ENCODE results near the gene DDX10. TPM values are rescaled to one million over a fixed set of nuclear protein-coding genes. Genes with fewer than 3 reads are reported as not detected.

DDX10 gene
- polyA plus RNA-seq, 1 donor (not counting 4 experiments of a cell fraction or from before 2014, with no cell fraction given): 32.3 TPM

DNA sequence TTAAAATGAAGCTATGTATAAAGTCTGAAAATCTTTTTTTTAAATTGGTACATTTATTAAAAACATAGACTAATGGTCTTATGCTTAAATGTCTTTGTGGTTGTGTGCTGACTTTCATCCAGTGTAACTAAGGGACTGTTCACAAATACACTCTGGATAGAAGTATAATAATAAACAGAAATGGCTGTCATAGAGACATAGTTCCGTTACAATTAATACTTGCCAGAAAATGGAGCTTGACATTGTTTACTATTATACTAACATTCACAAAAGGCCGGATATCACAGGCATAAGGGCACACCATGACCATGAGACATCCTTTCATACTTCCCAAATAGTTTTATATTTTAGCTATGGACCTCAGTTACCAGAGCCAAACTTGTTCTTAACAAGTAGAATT is 161.3 kb downstream of the DDX10 start:
- dilution Hi-C loops (cut with MboI; ENCODE audit: extremely low pct_ligation_motif_present, low sequenced_read_pairs): no loop called here
- no peak for FAIRE-seq

DNA sequence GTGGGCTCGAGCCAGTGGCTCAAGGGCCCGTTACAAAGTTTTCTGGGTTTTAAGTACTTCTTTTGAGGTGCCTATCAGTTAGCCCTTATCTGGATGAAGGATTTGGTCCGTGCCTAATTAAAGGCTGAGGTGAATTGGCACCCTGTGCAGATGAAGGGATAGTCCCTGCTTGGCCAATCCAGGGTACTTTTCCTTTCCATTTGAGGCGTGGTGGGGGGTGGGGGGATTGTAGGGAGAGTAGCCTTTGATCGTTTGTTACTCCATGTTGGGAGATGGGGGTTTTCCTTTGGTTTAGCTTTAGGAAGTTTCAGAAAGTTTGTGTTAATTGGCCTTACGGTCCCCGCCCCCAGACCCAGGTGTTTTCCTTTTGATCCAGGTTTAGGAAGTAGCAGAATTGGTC is 170.8 kb downstream of the DDX10 start:
- Histone ChIP-seq H3K27ac (ENCODE audit: control insufficient read depth, insufficient read depth, low read length) (no peak overlapping the region), H3K4me2 (ENCODE audit: control insufficient read depth, extremely low read depth, insufficient read depth, low read depth, low read length) (no peak overlapping the region), H3K4me1 (ENCODE audit: control insufficient read depth, extremely low read depth, insufficient read depth, low read length) (no peaks in the 10 kb centered on the region), H3K4me3 (ENCODE audit: control insufficient read depth in 2 of 3, extremely low read depth in 1 of 3, insufficient read depth in 2 of 3, low read depth in 1 of 3, low read length in 3 of 3) (no peak overlapping the region), H3K9me3 (ENCODE audit: control insufficient read depth, low read depth, low read length) (no peaks in the 10 kb centered on the region), H3K79me2 (ENCODE audit: control insufficient read depth, insufficient read depth, low read length) (no peaks in the 10 kb centered on the region), H4K20me1 (ENCODE audit: control insufficient read depth, extremely low read depth, insufficient read depth, low read length) (no peaks in the 10 kb centered on the region), H3K9ac (ENCODE audit: control insufficient read depth, extremely low read depth, insufficient read depth, low read length) (no peak overlapping the region), H3K36me3 (ENCODE audit: control insufficient read depth in 2 of 2, extremely low read depth in 1 of 2, insufficient read depth in 2 of 2, low read length in 2 of 2) (no peaks in the 10 kb centered on the region), H3K9me1 (ENCODE audit: control insufficient read depth, extremely low read depth, insufficient read depth, low read length) (no peaks in the 10 kb centered on the region), H3K27me3 (ENCODE audit: control insufficient read depth, extremely low read depth, insufficient read depth, low read length) (no peaks in the 10 kb centered on the region), H2AFZ (ENCODE audit: control insufficient read depth, low read length) (no peak overlapping the region)
- no peak for TF ChIP-seq EZH2 (IDR thresholded peaks at IDR 0.05; ENCODE audit: low read length)
- TF ChIP-seq, protein P1, sequence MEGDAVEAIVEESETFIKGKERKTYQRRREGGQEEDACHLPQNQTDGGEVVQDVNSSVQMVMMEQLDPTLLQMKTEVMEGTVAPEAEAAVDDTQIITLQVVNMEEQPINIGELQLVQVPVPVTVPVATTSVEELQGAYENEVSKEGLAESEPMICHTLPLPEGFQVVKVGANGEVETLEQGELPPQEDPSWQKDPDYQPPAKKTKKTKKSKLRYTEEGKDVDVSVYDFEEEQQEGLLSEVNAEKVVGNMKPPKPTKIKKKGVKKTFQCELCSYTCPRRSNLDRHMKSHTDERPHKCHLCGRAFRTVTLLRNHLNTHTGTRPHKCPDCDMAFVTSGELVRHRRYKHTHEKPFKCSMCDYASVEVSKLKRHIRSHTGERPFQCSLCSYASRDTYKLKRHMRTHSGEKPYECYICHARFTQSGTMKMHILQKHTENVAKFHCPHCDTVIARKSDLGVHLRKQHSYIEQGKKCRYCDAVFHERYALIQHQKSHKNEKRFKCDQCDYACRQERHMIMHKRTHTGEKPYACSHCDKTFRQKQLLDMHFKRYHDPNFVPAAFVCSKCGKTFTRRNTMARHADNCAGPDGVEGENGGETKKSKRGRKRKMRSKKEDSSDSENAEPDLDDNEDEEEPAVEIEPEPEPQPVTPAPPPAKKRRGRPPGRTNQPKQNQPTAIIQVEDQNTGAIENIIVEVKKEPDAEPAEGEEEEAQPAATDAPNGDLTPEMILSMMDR (optimal IDR thresholded peaks at IDR 0.05 in 1 of 3, IDR thresholded peaks at IDR 0.05 in 1 of 3, conservative IDR thresholded peaks at IDR 0.05 in 1 of 3; ENCODE audit: extremely low read depth in 1 of 3, insufficient read depth in 2 of 3, low read length in 3 of 3): no peak
- dilution Hi-C loops (cut with MboI; ENCODE audit: extremely low pct_ligation_motif_present, low sequenced_read_pairs): no loop called here
- DNase-seq (ENCODE audit: low read depth, low spot score) (no peak), FAIRE-seq (no peak)

More for the DNA sequence above, 161.3 kb downstream of the DDX10 start:
- H3K4me2 ChIP-seq (ENCODE audit: control insufficient read depth, extremely low read depth, insufficient read depth, low read depth, low read length): no peak overlapping the region
- peaks cover 3% of the 10 kb centered on the region for H3K79me2 ChIP-seq (ENCODE audit: control insufficient read depth, insufficient read depth, low read length)
- H2AFZ ChIP-seq (ENCODE audit: control insufficient read depth, low read length): no peak overlapping the region
- no peak for DNase-seq (ENCODE audit: low read depth, low spot score)
- no peaks in the 10 kb centered on the region for H3K36me3 ChIP-seq (ENCODE audit: control insufficient read depth in 2 of 2, extremely low read depth in 1 of 2, insufficient read depth in 2 of 2, low read length in 2 of 2)
- H3K4me1 ChIP-seq (ENCODE audit: control insufficient read depth, extremely low read depth, insufficient read depth, low read length): no peaks in the 10 kb centered on the region
- H3K27ac ChIP-seq (ENCODE audit: control insufficient read depth, insufficient read depth, low read length): no peak overlapping the region
- no peak overlapping the region for H3K9ac ChIP-seq (ENCODE audit: control insufficient read depth, extremely low read depth, insufficient read depth, low read length)
- H3K9me1 ChIP-seq (ENCODE audit: control insufficient read depth, extremely low read depth, insufficient read depth, low read length): no peaks in the 10 kb centered on the region
- no peaks in the 10 kb centered on the region for H3K27me3 ChIP-seq (ENCODE audit: control insufficient read depth, extremely low read depth, insufficient read depth, low read length)
- no peaks in the 10 kb centered on the region for H3K9me3 ChIP-seq (ENCODE audit: control insufficient read depth, low read depth, low read length)
- H3K4me3 ChIP-seq (ENCODE audit: control insufficient read depth in 2 of 3, extremely low read depth in 1 of 3, insufficient read depth in 2 of 3, low read depth in 1 of 3, low read length in 3 of 3): no peak overlapping the region
- no peak for TF ChIP-seq EZH2 (IDR thresholded peaks at IDR 0.05; ENCODE audit: low read length)
- TF ChIP-seq, protein P1 (optimal IDR thresholded peaks at IDR 0.05 in 1 of 3, IDR thresholded peaks at IDR 0.05 in 1 of 3, conservative IDR thresholded peaks at IDR 0.05 in 1 of 3; ENCODE audit: extremely low read depth in 1 of 3, insufficient read depth in 2 of 3, low read length in 3 of 3): no peak
- H4K20me1 ChIP-seq (ENCODE audit: control insufficient read depth, extremely low read depth, insufficient read depth, low read length): no peaks in the 10 kb centered on the region
